Lower lobe of right lung (tissue), 2 donors: ENCODE results near the gene MYO3A. TPM values are rescaled to one million over a fixed set of nuclear protein-coding genes. Genes with fewer than 3 reads are reported as not detected.
A peak's percentile ranks its signal among the peaks of the same experiment; 100 is the strongest.

Source experiments
- ATAC-seq, 2 donors: fragments of 200-7000 bp; cut with Tn5 transposase; one replicate each; pipeline ENCODE4 v1.9.1; 2020 to 2022; ENCODE audit warnings: mild to moderate bottlenecking in 2 of 2, moderate library complexity in 2 of 2
- DNase-seq: peaks from one replicate; pipeline ENCODE4 v3.0.0-alpha.2; 2020
- H3K27ac ChIP-seq: fragments of 200-600 bp; one replicate; pipeline ENCODE4 v1.8.0; 2022
- H3K27me3 ChIP-seq: fragments of 200-600 bp; one replicate; pipeline ENCODE4 v1.8.0; 2022; ENCODE audit warnings: low read depth
- H3K36me3 ChIP-seq: fragments of 200-600 bp; one replicate; pipeline ENCODE4 v1.8.0; 2022; ENCODE audit warnings: mild to moderate bottlenecking
- H3K4me1 ChIP-seq: fragments of 200-600 bp; one replicate; pipeline ENCODE4 v1.8.0; 2022
- H3K4me3 ChIP-seq: fragments of 200-600 bp; one replicate; pipeline ENCODE4 v1.8.0; 2022; ENCODE audit warnings: mild to moderate bottlenecking
- H3K9me3 ChIP-seq: fragments of 200-600 bp; one replicate; pipeline ENCODE4 v1.8.0; 2022
- CTCF ChIP-seq: fragments of 200-600 bp; IDR thresholded peaks from one replicate; pipeline ENCODE4 v1.8.0; 2022; ENCODE audit warnings: antibody characterized with exemption, mild to moderate bottlenecking
- intact Hi-C: fragments of 100-400 bp; cut with DNase I; formaldehyde crosslinking; loops from one replicate; pipeline ENCODE4 v1.11.0; 2022
- total RNA-seq: library from RNA; stranded (reverse); fragmentation: NEBNext Ultra II Directional; extraction: Animal tissue kit (Norgen Biotek cat#: 25700); gene quantifications from one replicate; pipeline ENCODE4 v1.2.1, GENCODE V29; 2021
- donor health status: DM: no; HTN: yes; CAD: no; lungs with severe emphysema.

Gene MYO3A
- total RNA-seq, 1 donor from 2014 or later: 0.44 TPM

GRCh38 chr10:26213157-26213800 lies 279.2 kb downstream of the MYO3A start:
- DNase-seq (no peak), ATAC-seq (no peak)
- H3K27me3 ChIP-seq: peaks cover 75% of the 10 kb centered on the region
- H3K9me3 ChIP-seq: no peaks in the 10 kb centered on the region
- H3K4me1 ChIP-seq: peaks cover 24% of the 10 kb centered on the region
- intact Hi-C loops: no loop called here
- no peak for TF ChIP-seq CTCF
- no peaks in the 10 kb centered on the region for H3K36me3 ChIP-seq
- no peak overlapping the region for H3K27ac ChIP-seq
- no peak overlapping the region for H3K4me3 ChIP-seq

- no peak overlapping the region for H3K4me3 ChIP-seq
- peaks cover 80% of the 10 kb centered on the region for H3K27me3 ChIP-seq
- H3K27ac ChIP-seq: no peak overlapping the region
- peaks cover 24% of the 10 kb centered on the region for H3K4me1 ChIP-seq
- no peak for DNase-seq
- no peaks in the 10 kb centered on the region for H3K36me3 ChIP-seq
- no peak for ATAC-seq
- intact Hi-C loops: no loop called here
- H3K9me3 ChIP-seq: no peaks in the 10 kb centered on the region
- TF ChIP-seq CTCF: no peak
These were observed 280.0 kb downstream of the MYO3A start for GRCh38 chr10:26214004-26214403.

- Histone ChIP-seq H3K36me3 (no peaks in the 10 kb centered on the region), H3K27ac (no peak overlapping the region), H3K4me1 (peaks cover 24% of the 10 kb centered on the region), H3K27me3 (peaks cover 86% of the 10 kb centered on the region), H3K9me3 (no peaks in the 10 kb centered on the region), H3K4me3 (no peak overlapping the region)
- no peak for DNase-seq
- no peak for TF ChIP-seq CTCF
- no peak for ATAC-seq
- intact Hi-C loops: no loop called here
These were observed 280.7 kb downstream of the MYO3A start for GRCh38 chr10:26214551-26215395.

GRCh38 chr10:26215396-26215934 lies 281.4 kb downstream of the MYO3A start:
- no peaks in the 10 kb centered on the region for H3K36me3 ChIP-seq
- peaks cover 24% of the 10 kb centered on the region for H3K4me1 ChIP-seq
- H3K27ac ChIP-seq: no peak overlapping the region
- H3K9me3 ChIP-seq: no peaks in the 10 kb centered on the region
- intact Hi-C loops: no loop called here
- no peak overlapping the region for H3K4me3 ChIP-seq
- DNase-seq (no peak), ATAC-seq (no peak)
- peaks cover 93% of the 10 kb centered on the region for H3K27me3 ChIP-seq
- TF ChIP-seq CTCF: no peak

- Histone ChIP-seq H3K36me3 (no peaks in the 10 kb centered on the region), H3K9me3 (no peaks in the 10 kb centered on the region), H3K4me3 (no peak overlapping the region), H3K4me1 (peaks cover 24% of the 10 kb centered on the region), H3K27me3 (peaks cover 97% of the 10 kb centered on the region), H3K27ac (no peak overlapping the region)
- ATAC-seq: peak; percentile 68 to 72
- peak; percentile 45 for DNase-seq
- intact Hi-C loops: no loop called here
- TF ChIP-seq CTCF: no peak
These were observed 282.0 kb downstream of the MYO3A start for GRCh38 chr10:26215935-26216584.
